H54 (cell line): Measurements from ENCODE around the gene SLC4A3.

Experiments used
- DNase-seq: peaks from one replicate; pipeline ENCODE4 v3.0.0; 2011; ENCODE audit warnings: low spot score, mixed read lengths; ENCODE audit not compliant: insufficient read length
- FAIRE-seq: peaks from 3 replicates; lab custom pipeline; 2011; peaks lifted over from hg19 to GRCh38; lab: Jason Lieb, UNC
- POLR2A ChIP-seq: IDR thresholded peaks from 2 replicates; pipeline ENCODE4 v1.6.1; 2011; ENCODE audit warnings: low read depth, mild to moderate bottlenecking, low read length

SLC4A3 gene

GRCh38 chr2:219627103-219628100, at the start of gene SLC4A3:
SLC4A3 (plus strand) TSS chr2:219627630; CDS start chr2:219627993, 363 bp downstream.
- DNase-seq (peak; percentile 80), FAIRE-seq (no peak)
- TF ChIP-seq POLR2A = peak; percentile 54

GRCh38 chr2:219578811-219579613, 48.4 kb upstream of the SLC4A3 start:
- DNase-seq = no peak
- TF ChIP-seq POLR2A = no peak
- FAIRE-seq = no peak

- TF ChIP-seq POLR2A = no peak
- FAIRE-seq = no peak
- no peak for DNase-seq
Observed at GRCh38 chr2:219581346-219581745, 46.1 kb upstream of the SLC4A3 start.

GRCh38 chr2:219591091-219591490, 36.3 kb upstream of the SLC4A3 start:
- FAIRE-seq (no peak), DNase-seq (no peak)
- no peak for TF ChIP-seq POLR2A

GRCh38 chr2:219592736-219593135, 34.7 kb upstream of the SLC4A3 start:
- no peak for TF ChIP-seq POLR2A
- FAIRE-seq = no peak

GRCh38 chr2:219593154-219593553, 34.3 kb upstream of the SLC4A3 start:
- DNase-seq = no peak

More at GRCh38 chr2:219592736-219593135, 34.7 kb upstream of the SLC4A3 start:
- no peak for DNase-seq

GRCh38 chr2:219595256-219595655, 32.2 kb upstream of the SLC4A3 start:
- no peak for FAIRE-seq
- TF ChIP-seq POLR2A = no peak
- no peak for DNase-seq

More at GRCh38 chr2:219593154-219593553, 34.3 kb upstream of the SLC4A3 start:
- no peak for TF ChIP-seq POLR2A
- FAIRE-seq = no peak

- TF ChIP-seq POLR2A = no peak
- DNase-seq = no peak
- FAIRE-seq = no peak
Observed at GRCh38 chr2:219596954-219597551, 30.4 kb upstream of the SLC4A3 start.

GRCh38 chr2:219597552-219598307, 29.7 kb upstream of the SLC4A3 start, which contains the start of gene STK11IP:
STK11IP (plus strand) TSS chr2:219597857; CDS start chr2:219598120, 263 bp downstream.
- peak; percentile 80 for TF ChIP-seq POLR2A
- FAIRE-seq = peak; percentile 61
- peak; percentile 99 for DNase-seq

GRCh38 chr2:219598308-219599078, 28.9 kb upstream of the SLC4A3 start:
- no peak for TF ChIP-seq POLR2A
- no peak for FAIRE-seq
- no peak for DNase-seq

- TF ChIP-seq POLR2A = no peak
- no peak for DNase-seq
Observed at GRCh38 chr2:219603771-219604170, 23.7 kb upstream of the SLC4A3 start.

GRCh38 chr2:219605607-219605954, 21.8 kb upstream of the SLC4A3 start:
- TF ChIP-seq POLR2A = no peak
- DNase-seq = no peak
- no peak for FAIRE-seq

More at GRCh38 chr2:219603771-219604170, 23.7 kb upstream of the SLC4A3 start:
- FAIRE-seq = no peak
